HL-60/S4 (cell line): ENCODE results near the gene SPATS1.

Experiments
- in situ Hi-C: fragments of 300-500 bp; cut with MboI; formaldehyde crosslinking; loops from 2 replicates; pipeline ENCODE4 v1.14.3; 2022; ENCODE audit warnings: low sequenced_read_pairs

Gene SPATS1

GRCh38 chr6:44386364-44386928, 44.0 kb downstream of the SPATS1 start:
- in situ Hi-C loops, result no loop called here

DNA sequence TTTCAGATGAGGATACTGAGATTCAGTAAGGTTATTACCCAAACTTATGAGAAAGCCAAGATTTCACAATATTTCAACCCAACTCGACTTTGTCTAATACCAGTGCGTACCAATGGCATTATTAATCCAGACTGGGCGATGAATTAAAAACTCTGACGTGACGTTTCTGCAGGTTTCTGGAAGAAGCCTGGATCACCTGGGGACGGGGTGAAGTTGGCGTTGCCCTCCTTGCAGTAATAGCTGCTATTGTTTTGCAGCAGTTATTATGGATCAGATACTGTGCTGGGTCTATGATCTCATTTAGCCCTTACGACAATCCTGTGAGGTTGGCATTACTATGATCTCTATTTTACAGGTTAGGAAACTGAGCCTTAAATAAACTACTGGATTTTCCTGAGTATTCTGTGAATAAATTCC, 44.5 kb downstream of the SPATS1 start:
- in situ Hi-C loops, result no loop called here

DNA sequence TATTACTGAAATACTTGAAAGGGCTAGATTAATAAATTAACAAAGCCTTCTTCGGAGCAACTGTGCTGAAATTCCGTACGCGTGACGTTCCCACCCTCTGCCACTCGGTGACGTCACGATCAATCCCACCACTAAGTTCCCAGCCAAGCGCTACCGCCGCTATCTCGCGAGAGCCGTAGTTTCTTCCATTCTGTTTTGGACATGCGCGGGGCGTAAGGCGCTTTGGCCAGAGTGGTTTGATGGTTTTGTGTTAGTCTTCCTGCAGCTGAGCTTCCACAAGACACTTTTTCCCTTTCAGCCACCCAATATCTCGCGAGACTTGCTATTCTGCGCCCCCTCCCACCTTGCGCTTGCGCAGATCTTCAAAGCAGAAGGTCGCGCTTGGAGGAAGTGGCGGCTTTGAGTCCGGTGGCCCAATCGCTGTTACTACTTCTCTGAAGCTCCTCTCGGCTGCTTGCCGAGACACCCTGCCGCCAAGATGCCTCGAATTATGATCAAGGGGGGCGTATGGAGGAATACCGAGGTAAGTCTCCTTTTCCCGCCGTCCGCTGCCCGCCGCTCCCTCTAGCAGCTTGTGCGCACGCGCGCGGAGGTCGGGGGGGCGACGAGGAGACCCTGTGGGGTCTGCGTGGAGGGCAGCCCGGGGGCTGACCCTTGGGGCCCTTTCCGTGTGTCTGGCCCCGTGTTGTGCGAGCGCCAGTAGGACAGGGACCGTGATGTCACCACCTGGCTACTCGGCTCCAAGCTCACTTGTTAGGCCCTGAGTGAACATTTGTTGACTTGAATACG, 45.1 kb downstream of the SPATS1 start, which contains the start of gene CDC5L:
Gene CDC5L (plus strand): TSS at position 361 of the 789 bp plus-strand sequence. CDS start 118 bp downstream, at position 479.
- in situ Hi-C loops, result no loop called here

- in situ Hi-C loops, result no loop called here
Observed at GRCh38 chr6:44388135-44388487, 45.7 kb downstream of the SPATS1 start.

DNA sequence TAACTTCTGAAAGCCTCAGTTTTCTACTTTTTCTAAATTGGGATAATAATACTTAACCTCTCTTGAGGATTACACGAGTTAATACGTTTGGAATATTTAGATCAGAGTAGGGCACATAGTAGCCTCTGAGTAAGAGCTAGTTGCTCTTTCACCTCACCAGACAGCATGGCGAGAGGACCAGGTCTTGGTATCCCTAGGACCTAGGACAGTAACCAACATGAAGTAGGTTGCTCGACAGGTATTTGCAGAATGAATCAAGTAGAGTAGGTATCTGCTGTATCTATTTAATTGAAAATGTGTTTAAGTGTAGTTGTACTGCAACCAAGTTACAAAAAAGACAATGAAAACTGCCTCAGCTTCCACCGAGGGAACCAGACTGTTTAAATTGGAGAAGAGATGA, 46.4 kb downstream of the SPATS1 start:
- in situ Hi-C loops, result no loop called here

- in situ Hi-C loops, result no loop called here
Observed at GRCh38 chr6:44390158-44390683, 47.8 kb downstream of the SPATS1 start.
